Raji (cell line): ENCODE results near the gene HGD.

Experiments used
- POLR2A ChIP-seq: IDR thresholded peaks from 2 replicates; pipeline ENCODE4 v1.6.1; 2011; ENCODE audit warnings: low read depth, low read length, control low read depth; ENCODE audit not compliant: insufficient read depth

HGD gene

DNA sequence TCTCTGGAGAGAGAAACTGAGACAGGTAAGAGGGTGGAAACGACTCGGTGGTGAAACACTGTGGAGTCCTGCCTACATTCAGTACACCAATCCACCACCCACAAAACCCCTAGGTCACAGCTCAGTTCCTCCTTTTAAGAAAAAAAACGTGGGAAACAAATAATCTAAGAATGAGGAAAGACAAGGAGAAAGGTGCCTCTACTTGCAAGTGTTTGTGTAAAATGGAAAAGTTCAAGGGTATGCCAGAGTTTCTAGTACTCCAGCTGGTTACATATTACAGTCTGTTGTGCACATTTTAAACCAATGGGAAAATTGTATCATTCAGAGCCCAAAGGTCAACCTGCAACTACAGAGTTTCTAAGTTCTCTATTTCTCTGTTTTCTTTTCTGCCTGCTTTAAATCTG is 32.2 kb downstream of the HGD start:
- TF ChIP-seq POLR2A: no peak

DNA sequence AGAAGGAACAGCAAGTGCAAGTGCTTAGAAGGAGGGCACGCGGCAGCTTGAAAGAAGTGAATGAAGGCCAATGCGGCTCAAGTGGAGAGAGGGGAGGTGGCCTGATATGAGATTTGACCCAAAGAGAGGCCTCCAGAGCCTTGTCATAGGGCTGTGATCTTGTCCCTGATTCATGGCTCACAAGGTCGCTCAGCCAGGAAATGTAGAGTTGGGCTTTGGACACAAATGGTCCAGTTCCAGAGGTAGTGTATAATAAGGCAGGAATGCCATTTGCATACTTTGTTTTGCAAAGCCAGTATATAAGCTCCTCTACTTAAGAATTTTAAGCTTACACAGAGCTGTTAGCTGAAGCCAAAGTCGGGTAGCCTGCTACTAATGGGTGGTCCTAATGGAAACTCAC is 33.7 kb downstream of the HGD start:
- TF ChIP-seq POLR2A: no peak

DNA sequence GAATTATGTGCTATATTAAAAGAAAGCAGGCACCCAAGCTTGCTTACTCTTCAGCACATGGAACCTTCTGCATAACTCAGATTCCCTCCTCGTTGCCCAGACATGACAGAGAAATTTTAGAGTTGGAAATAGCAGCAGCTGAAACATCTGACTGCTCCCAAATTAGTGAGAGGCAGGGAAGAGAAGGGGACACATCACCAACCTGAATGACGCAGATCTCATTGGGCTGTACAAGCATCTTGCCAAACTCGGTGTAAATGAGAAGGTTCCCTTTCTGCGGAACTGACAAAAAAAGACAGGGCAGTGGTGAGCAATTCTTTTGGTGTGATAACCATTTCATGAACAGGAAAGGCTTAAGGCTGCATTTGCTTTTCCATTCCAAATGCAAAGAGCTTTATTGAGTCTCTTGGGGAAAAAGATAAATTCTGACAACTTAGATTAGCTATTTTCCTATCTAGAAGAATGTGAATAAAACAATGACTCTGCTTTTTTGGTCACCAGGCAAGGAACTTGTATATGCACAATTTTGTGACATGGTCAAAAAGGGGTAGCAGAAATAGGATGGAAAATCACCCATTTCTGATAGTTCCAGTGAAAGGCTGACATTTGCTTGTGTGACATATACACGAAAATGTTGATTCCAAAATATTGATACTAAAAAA is 35.1 kb downstream of the HGD start:
- no peak for TF ChIP-seq POLR2A

DNA sequence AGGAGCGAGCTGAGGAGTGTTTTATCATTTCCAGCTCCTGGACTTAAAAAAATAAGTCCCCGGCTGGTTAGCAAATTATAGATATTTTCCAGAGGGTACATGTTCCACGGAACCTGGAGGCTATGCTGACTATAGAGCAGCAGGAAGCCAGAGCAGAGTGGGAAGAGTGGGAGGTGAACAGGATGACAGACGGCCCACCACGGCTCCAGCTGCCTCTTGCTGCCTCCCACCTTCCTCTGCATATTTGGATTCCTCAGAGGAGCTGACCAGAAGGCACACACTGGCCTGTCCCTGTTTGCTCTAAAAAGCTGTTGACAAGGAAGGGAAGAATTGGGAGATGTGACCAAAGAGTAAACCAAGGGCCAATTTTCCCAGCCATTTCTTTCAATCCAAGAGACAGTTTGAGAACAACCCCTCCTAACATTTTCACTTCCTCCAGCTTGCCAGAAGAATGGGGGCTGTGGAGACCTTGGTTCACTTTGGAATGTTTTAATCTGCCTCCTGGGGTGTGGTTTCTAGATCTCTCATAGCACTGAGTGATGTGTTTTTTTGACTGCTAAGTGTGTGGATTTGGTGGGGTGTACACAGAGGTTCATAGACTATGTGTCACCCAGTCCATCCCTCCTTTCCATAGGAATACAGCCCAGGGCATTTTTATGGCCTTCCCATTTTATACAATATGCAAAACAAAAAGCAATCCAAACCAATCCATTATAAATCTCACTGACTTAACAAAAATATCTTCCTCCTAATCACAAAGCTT is 36.8 kb downstream of the HGD start:
- no peak for TF ChIP-seq POLR2A

DNA sequence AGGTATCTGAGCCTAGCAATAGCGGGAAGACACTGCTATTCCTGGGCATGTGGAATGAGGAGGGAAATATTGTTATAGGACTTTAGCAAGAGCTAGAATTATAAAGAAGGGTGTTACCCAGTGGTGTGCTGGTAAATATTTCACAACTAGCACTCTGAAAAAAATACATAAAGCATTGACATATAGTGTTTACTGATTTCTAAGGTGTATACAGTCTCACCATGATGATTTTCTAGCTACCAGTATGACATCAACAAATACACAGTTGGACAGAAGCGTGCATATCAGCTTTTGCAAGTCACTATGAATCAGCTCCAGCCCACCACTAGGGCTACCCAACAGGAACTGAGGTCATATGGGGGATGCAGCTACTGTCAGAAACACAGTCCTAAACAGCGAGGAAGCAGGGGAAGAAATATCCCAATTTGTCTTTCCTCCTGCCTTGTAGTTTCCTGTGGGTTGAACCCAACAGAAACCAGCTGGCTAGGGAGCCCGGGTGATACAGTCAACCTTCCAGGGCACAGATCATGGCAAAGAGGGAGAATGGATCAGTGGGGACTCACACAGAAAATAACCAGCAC is 39.6 kb downstream of the HGD start:
- TF ChIP-seq POLR2A: no peak

DNA sequence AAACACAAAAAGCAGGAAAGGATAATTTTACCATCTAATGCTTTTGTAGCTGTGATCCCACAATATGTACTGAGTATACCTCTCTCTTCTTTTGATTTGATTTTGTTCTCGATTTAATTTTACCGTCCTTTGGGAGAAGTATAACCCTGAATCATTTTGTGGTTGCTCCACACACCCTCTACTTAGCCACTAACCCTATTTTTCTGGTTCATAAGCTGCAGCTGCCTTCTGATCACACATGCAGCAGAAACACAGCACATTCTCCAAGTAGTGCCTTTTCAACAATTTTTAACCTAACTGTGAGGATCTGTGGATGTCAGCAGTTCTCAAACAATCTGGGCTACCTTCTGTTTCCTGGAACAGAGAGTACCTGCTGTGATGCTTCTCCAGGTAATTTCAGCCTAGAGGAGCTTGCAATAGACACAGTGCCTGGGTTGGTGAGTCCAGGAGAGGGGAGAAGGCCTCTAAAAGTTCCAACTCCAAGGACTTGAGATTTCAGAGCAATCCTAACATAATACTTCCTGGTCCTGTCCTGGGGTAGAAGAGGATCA is 40.3 kb downstream of the HGD start:
- no peak for TF ChIP-seq POLR2A

DNA sequence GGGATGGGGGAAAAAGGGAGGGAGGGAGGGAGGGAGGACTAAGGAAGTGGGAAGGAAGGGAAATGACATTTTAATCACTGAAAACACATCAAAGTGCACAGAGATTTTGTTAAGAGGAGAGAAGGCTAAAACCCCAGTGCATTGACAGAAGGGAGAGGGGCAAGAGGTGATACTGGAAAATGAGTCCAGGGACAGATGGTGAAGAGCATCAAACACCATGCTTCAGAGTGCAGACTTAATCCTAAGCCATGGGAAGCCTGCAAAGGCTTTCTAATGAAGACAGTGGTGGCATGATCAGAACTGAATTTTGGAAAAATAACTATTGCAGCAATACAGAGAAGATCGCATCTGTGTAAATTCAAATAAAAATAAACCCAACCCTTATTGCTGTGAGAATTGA is 41.8 kb downstream of the HGD start:
- TF ChIP-seq POLR2A: no peak

DNA sequence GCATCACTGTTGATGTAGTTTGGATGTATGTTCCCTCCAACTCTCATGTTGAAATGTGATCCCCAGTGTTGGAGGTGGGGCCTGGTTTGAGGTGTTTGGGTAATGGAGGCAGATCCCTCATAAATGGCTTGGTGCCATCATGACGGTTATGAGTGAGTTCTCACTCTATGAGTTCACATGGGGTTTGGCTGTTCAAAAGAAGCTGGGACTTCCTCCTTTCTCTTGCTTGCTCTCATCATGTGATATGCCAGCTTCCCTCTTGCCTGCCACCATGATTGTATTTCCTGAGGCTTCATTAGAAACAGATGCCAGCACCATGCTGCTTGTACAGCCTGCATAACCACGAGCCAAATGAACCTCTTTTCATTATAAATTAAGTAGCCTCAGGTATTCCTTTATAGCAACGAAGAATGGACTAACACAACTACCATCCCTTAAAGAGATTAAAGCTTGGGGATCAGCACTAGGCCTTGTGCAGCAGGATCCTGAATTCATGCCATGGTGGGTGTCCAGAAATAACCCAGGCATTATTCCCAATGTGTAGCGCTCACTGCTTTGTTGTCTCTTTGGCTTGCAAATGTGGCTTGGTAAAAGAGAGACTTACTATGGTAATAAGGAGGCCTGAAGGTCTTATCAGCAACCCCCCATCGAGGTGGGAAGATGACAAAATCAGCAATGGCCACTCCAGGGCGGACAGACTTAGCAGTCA is 44.0 kb downstream of the HGD start:
- no peak for TF ChIP-seq POLR2A

DNA sequence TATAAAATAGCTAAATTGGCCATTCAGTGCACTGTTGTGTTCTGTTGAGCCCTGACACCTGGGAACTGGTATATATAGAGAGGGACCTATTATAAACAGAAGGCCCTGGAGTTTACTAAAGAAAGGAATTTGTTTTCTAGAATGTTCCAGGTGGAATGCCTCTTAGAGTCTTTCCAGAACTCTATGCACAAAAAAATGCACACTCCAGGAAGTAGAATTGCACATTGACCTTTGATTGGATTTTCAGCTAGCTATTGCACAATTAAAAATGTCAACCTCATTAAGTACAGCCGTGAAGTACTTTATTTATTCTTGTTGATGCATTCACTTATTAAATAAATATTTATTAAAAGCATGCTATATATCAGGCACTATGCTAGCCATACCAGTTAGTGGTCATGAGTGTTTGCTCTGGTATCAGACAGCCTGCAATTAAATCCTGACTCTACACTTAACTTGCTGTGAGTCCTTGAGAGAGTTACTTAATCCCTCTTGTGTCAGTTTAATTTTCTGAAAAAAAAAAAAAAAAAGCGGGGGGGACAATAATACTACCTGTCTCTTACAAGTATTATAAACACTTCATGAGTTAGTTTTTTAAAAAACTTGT is 45.1 kb downstream of the HGD start:
- TF ChIP-seq POLR2A: no peak

DNA sequence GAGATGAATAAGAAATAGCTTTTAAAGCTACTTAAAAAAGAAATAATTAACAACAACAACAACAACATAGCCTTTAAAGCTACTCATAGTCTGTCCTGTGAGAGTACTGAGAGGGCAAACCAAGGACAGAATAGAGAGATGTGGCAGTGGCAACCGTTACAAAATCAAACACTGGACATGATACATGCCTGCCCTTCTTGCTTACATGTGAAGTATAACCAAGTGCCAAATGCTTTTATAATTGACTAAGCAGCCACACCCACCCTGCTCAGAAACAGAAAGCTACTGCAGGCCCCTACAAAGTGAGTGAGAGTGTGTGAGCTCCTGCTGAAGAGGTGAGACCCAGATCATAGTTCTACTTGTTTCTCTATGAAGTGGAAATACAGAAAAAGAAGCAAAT is 47.5 kb downstream of the HGD start:
- TF ChIP-seq POLR2A: no peak

DNA sequence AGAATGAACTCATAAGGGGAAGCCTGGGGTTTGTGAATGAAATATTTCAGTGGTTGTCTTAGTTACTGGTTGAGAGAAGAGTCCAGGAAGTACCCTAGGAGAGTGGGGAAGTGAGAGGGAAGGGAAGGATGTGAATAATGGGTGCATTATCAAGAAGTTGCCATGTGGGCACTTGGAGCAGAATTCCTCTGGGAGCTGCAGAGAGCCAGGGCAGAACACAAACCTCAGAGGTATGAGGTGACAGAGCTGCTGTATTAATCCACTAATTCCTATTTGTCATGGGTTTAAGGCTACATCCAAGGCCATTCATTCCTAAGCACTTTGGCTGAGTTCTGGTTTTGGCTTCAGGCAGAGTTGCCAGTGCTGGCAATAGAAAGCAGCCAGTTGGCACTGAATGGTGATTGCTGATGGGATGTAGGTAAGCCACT is 56.9 kb downstream of the HGD start:
- no peak for TF ChIP-seq POLR2A

DNA sequence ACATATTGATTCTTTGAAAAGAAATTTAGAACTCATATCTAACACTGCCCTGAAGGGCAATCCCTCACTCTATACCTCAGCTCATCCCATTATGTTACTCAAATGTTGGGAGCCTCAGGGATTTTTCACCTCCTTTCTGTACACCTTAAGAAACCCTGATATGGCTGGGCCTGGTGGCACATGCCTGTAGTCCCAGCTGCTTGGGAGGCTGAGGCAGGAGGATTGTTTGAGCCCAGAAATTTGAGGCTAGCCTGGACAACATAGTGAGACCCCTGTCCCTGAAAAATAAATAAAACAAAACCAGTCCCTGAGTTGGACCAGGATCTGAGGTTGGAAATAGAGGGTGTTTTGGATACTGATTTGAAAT is 58.3 kb downstream of the HGD start:
- no peak for TF ChIP-seq POLR2A

DNA sequence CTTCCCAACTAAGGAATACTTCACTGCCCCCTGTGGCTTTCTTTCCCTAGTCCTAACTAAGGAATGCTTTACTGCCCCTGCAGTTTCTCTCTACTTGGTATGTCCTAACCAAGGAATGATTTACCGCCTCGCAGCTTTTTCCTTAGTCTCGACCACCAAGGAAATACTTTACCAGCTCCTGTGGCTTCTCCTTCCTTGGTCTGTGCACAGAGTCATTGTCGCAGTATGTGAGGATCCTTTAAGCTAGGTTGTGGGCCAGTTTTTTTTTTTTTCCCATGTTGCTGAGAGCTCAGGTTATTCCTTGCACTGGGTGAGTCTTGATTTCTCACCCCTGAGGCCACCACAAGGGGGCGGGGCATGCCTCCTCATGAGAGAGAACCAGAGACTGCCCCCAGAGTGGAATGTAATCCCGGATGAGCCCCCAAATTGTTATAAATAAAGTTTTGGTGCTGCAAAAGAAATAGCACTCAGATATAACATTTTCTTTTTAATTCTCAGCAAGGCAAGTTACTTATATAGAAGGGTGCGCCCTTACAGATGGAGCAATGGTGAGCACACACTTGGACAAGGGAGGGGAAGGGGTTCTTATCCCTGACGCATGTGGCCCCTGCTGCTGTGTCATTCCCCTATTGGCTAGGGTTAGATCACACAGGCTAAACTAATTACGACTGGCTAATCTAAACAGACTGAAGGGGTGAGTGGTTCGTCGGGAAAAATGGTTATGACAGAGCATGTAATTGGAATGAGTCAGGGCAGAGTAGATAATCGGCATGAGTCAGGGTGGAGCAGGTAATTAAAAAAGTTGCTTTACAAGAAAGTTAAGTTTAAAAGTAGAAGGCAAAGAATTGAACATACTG is 58.9 kb downstream of the HGD start:
- TF ChIP-seq POLR2A: no peak

DNA sequence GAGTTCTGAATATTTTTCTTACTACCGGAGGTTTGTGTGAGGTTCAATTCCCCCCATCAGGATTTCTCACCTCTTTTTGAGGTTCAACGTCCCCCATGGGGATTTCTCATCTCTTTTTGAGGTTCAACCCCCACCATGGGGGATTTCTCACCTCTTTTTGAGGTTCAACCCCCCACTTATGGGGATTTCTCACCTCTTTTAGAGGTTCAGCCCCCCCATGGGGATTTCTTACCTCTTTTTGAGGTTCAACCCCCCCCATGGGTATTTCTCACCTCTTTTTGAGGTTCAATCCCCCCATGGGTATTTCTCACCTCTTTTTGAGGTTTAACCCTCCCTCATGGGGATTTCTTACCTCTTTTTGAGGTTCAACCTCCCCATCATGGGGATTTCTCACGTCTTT is 59.6 kb downstream of the HGD start:
- no peak for TF ChIP-seq POLR2A

DNA sequence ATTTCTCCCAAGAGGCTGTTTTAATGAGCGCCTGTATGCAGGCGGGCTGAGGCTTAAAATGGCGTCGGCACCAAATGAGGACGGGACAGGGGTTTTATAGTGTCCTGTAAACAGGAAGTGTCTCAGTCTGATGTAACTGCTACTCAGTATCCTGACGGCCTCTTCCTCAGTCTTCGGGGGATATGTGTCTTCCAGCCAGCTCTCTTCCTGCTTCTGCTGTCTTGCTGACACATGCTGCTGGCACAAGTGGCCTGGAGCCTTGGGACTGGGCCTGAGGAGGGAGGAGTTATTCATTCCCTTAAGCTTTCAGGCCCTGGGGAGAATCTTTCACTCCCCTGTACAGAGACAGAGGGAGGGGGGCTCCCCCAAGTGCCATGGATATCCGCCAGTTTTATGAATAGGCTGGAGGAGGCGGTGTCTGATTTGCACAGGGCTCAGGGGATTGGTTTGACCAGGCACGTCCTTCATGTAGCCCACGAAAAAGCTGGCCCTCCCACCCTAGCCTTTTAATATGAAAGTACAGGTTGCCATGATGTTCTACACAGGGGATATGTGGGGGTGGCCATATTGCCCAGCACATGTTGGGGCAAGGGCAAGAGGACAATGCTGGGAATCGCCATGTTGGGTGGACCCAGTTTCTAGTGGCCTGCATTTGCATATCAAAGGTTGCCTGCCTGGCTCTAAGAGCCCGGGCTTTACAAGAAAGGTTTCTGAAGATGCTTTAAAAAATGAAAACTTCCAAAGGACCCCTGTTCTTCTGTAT is 66.0 kb downstream of the HGD start:
- TF ChIP-seq POLR2A: no peak
